GM21786 (cell line): Measurements from ENCODE around the gene CNPY3.
A peak's percentile ranks its signal among the peaks of the same experiment; 100 is the strongest.

Experiments used
- ATAC-seq: cut with Tn5 transposase; IDR thresholded peaks from one replicate; pipeline ENCODE4 v1.9.1; 2021; ENCODE audit not compliant: unreplicated experiment

CNPY3 gene

DNA sequence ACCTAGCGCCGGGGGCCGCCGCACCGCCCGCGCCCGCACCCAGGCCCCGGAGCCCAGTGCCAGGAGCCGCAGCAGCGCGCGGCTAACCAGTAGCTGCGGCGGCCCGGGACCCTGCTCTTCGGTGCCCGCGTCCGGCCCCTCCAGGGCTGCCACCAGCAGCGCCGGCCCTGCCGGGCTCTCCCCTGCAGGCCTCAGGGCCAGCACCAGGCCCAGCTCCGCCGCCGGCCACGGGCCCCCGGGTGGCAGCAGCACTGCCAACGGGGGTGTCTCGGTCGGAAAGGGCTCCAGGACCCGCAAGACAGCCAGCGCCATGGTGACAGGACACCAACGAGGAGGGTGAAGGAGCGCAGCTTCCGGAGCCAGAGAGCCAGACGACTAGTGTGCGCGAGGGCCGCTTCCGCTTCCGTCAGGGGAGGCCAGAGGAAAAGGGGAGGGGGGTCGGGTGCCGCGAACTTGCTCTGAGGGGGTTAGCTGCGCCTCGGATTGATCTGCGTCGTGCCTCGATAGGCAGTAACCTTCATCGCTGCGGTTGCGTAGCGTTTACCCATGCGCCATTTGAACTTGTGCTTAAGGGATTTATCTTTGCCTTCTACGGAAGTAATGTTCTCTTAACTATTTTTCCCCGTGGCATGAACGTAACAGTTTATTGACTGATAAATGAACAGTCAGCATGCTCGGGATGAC is 49.7 kb downstream of the CNPY3 start, which contains the start of gene PEX6:
Gene PEX6, minus strand, starts transcription at position 343 of the 684 bp plus-strand sequence. Its CDS starts 31 bp downstream, at position 312.
- ATAC-seq = peak; percentile 94

DNA sequence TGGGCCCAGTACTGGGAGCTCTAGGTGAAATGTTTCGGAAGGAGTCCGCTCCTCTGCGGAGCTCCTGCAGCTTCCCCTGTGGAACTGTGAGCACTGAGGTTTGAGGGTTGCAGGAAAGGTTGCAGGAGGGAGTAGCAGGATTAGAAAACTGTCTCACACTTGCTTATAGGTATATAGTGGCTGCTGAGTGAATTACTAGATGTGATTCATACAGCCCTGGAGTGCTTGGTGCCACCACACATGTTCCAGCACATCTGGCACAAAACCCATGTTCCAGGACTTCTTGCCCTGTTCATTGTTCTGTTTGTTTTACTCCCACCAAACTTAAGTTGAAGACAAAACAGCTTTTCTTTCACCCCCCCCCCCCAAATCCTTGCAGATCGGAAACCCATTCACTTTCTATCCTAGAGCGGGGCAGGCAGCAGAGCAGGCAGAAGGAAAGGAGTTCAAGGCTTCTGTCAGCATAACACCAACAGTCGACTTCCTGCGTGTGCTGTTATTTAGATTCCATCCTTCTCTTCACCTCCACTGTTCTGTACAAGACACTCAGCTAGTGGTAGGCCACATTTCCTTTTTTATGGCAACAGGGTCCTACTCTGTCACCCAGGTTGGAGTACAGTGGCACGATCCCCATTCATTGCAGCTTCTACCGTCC is 50.4 kb downstream of the CNPY3 start:
- no peak for ATAC-seq

DNA sequence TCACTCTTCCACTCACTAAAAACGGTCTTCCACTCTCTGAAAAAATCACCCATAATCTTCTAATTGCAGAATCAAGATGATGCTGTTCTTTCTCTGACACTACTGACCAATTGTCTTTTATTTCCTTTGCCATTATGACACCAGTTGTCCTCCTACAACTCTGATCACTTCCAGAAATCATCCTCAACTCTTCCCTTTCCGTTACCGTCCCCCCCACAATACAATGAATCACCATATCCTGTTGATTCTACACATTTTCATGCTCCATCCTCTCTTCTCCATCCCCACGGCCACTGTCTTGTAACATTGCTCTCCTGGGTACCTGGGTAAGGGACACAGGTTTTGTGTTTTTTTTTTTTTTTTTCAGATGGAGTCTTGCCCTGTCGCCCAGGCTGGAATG is 52.6 kb downstream of the CNPY3 start:
- no peak for ATAC-seq

DNA sequence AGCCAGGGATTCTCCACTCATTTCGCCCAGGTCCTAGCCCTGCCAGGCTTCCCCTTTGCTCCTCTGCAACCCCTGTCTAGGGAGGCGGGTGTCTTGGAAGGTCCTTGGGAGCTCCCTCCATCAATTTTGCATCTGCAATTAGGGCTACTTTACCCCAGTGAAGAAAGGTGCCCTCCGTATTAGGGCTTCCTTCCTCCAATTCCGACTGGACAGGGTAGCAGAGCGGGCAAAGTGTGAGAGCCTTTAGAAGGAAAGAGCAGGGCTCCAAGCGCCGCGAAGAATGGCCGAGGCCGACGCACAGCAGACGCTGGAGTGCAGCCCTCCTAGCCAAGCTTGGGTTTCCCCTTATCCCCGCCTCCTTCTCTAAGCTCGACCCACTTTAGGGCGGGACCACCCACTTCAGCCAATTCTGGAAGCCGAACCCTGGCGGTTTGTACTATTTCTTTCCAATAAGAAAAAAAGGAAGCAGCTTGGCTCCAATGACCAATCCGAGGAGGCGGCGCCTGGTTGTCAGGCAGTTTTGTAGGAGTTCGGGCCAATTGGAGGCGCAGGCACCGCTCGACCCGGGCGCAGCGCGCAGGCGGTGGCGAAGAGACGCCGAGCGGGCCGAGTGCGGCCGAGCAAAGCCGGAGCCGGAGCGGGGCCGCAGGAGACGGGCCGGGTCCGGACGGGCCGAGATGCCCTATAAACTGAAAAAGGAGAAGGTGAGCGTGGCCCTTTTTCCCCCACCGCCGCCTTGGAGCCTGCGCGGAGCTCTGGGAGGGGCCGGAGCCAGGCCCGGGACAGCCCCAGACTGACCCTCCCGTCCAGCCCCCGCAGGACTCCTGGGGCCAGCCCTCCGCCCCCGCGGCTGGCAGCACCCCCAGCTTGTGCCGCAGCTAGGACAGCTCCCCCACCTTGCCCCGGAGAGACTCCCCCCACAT is 55.0 kb downstream of the CNPY3 start, which contains the start of gene PPP2R5D:
Gene PPP2R5D, plus strand, starts transcription at position 570 of the 923 bp plus-strand sequence. Its CDS starts 108 bp downstream, at position 678.
- ATAC-seq = peak; percentile 95

DNA sequence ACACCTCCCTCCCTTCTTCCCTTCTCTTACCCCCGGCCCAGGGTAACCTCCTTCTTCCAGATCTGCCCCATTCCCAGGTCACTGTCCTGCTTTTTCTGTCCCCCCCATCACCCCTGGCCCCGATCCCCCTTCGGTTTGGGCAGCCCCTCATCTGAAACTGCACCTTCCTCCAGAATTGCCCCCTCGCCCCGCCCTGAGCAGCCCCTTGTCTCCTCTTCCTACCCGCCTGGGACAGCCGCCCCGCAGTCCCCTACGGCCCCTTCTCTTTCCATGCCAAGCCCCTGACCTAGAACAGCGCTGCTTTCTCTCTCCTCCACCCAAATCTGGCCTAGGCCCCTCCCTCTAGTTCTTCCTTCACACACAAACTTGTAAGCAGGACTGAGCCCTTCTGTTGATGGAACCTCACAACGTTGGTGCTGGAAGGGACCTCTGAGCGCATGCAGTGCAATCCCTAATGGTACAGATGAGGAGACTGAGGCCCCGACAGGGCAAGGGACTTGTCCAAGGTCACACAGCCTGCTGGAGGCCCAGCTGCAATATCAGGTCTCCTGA is 55.7 kb downstream of the CNPY3 start:
- no peak for ATAC-seq

DNA sequence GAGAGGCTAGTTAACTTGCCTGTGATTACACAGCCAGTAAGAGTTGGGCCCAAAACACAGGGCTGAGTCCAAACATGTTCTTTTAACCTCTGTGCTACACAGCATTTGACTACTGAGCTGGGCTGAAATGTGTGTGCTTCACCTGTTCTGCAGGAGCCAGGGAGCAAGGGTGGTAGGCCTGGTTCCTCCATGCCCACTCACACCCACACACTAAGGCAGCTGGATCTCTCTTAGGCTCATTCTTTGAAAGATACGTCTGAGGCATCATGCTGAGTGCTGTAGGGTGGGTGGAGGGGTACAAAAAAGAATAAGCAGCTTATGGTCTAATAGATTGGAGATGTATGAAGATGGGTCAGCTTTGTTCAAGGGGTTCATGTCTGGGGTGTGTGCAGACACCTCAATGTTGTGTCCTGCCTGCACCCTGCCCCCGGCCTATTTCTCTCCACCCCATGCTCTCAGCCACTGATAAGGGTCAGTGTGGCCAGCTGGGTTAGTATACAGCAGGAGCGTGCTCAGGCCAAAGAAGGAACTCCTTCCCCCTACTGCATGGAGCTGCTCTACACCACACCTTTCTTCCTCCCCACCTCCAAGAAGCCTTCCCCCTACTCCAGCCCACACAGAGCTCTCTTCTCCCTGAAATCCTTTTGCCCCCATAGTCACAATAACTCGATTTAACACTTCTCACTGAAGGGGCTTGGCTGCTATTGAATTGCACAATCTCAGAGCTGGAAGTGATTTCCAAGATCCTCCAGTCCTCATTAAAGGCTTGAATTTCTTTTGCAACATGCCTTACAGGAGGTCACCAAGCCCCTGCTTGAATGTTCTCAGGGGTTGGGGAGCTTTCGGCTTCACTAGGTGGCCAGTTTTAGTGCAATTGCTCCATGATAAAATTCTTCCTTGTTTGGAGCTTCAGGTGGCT is 58.5 kb downstream of the CNPY3 start:
- no peak for ATAC-seq

DNA sequence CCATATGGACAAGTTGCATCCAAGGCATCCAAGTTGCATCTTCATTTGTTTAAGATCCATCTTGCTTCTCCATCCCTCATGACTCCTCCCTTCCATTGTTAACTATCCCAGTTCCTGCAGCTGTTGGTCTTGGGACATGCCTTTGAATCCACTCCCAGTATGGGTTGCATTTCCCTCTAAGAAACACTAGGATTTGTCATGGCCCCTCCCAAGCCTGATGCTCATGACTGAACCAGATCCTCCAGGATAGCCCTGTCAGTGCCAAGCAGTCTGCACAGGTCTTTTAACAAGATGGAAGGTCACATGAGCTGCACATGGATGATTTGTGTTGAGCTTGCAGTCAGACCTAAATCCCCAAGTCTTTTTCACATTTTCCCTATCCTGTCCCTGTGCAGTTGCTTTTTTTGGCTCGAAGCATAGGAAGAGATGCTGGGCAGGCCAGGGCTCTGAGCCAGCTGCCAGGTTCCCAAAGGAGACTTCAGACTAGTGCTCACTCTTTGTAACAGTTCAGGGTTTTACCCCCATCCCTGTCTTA is 59.3 kb downstream of the CNPY3 start:
- ATAC-seq = no peak
